ENCODE measurements around the gene MMP20. TPM values are rescaled to one million over a fixed set of nuclear protein-coding genes. Genes with fewer than 3 reads are reported as not detected.

The MMP20 gene
- total RNA-seq, 1 donor from 2014 or later: not detected

DNA sequence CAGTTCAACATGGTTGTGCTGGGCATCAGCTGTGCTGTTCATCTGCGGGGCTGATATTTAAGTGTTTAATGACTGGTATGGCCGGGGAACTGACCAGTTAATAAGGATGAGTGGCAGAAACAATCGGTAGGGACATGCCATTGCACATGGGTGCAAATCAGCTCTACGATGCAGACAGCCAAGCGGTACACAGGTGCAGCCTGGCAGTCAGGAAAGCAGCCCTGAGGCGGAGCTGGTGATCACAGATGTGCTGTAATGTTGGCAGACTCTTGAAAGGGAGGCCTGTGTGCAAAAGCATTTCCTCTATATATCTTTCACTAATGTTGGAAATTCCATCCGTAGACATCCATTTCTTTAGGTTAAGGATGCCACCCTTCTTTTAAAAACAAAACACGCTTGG, 1.1 kb downstream of the MMP20 start:
- DNase-seq (ENCODE audit: low spot score): no peak

DNA sequence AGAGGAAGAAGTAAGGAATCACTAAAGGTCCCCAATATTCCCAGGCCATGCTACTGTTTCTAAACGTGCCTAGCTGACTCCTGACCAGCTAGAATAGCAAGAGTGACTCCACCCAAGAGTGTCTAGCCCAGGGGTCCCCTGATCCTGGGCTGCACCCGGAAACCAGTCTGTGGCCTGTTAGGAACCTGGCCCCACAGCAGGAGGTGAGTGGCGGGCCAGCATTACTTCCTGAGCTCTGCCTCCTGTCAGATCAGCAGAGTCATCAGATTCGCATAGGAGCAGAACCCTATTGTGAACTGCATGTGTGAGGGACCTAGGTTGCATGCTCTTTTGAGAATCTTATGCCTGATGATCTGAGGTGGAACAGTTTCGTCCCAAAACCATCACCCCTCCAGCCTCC, 2.0 kb downstream of the MMP20 start:
- DNase-seq (ENCODE audit: low spot score): no peak

DNA sequence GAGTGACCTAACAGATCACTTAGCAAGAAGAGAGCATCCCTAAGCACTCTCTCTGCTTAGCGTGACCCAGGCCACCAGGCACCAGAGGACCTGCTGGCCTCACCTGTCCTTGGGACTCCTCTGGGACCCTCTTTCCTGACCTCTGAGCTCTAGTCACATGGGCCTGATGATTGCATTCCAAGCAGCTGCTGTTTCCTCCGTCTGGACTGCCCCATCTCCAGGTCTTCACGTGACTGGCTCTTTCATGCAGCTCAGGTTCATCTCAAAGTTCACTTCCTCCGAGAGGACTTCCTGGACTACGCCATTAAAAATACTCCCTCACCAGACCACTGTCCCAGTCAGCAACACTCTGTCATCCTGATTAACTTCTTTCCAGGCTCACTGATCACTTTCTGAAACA, 2.9 kb downstream of the MMP20 start:
- no peak for DNase-seq (ENCODE audit: low spot score)

DNA sequence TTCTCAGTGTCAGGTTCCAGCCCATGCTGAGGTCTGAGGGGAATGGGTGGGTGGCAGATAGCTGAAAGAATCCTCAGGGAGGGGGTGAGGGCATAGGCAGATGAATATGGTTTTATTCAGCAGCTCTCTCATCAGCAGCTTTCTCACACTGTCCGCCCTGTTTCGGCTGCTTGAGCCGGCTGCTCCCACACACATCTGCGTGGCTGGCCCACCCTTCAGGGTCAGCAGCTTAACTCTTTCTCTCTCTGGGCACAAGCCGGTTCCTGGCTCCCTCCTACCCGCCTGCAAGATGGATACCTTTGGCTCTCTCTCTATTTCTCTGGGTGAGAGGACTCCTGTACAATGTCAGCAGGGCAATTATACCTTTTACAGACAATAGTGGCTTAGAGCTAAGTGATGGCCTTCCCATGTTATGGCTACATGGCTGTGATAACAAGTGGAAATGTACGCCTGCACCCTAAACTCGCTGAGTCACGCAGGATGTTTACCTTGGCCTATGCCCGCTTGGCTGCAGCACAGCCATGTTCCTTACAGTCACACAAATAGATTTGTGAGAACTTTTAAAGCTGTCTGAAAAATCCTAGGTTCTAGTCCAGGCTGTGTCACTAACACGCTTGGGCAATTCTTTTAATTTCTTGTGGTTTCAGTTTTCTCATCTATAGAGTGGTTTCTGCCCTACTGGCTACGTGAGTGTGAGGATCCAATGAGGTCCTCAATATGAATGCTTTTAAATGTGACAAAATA, 4.1 kb downstream of the MMP20 start:
- DNase-seq (ENCODE audit: low spot score): no peak

DNA sequence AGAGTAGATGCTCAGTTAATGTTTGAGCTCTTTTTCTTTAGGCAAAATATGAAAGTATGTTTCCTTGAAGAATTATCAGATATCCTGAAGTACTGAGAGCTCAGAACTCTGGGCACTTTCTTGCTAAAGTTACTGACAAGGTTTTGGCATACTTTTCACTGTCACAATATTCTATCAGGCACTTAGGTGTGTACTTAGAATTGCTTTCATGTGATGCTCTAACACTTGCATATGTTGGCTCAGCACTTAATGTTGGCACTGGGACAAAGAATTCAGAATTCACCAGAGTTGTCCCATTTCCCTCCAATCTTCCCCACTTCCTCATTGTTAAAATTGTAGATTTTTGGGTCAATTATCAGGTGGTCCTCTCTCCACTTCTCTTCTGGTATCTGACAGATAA, 5.0 kb downstream of the MMP20 start:
- DNase-seq (ENCODE audit: low spot score): no peak

DNA sequence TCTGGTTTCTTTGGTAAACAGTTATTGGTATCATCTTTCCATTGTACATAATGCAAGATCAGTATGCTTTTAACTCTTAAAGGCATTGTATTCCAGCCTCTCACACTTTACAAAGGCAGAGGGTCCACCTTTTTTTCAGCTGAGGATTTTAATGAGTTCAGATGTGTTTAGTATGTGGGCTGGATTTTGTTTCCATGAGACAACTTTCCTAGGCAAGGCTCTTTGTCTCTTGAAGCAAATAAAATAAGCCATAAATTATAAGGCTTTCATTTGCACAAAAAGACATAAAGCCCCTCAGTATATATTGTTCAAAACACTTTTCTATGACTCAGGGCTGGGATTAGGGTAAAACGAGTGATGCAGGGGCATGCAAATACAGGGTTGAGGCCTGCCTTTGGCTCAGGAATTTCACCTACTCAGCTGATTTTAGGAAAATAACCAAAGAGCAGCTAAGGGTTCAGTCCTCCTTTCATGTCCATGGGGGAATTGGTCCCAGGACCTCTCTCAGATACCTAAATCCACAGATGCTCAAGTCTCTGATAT, 7.6 kb downstream of the MMP20 start:
- DNase-seq (ENCODE audit: low spot score): no peak

DNA sequence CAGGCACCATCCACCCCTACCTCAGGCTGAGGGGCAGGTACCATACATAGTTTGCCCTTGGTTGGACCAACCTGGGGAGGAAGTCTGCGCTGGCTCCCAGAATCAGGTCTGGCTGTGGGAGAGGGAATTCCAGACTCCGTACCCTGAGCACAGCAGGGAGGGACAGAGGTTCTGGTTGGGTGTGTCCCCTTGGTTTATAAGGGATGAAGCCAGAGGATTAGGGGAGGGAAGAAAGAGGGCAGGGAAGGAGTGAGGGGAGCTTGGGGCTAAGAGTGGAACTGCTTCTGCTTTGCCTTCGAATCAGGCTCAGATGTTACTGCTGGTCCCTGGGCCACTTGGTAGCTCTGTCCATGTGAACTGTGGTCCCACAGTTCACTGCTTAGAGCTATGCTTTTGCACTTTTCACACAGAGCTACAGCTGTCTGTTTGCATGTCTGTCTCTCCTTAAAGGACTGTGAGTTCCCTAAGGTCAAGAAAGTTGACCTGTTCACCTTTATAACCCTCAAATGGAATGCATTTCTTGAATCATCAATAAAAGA, 9.2 kb downstream of the MMP20 start:
- DNase-seq (ENCODE audit: low spot score): no peak

DNA sequence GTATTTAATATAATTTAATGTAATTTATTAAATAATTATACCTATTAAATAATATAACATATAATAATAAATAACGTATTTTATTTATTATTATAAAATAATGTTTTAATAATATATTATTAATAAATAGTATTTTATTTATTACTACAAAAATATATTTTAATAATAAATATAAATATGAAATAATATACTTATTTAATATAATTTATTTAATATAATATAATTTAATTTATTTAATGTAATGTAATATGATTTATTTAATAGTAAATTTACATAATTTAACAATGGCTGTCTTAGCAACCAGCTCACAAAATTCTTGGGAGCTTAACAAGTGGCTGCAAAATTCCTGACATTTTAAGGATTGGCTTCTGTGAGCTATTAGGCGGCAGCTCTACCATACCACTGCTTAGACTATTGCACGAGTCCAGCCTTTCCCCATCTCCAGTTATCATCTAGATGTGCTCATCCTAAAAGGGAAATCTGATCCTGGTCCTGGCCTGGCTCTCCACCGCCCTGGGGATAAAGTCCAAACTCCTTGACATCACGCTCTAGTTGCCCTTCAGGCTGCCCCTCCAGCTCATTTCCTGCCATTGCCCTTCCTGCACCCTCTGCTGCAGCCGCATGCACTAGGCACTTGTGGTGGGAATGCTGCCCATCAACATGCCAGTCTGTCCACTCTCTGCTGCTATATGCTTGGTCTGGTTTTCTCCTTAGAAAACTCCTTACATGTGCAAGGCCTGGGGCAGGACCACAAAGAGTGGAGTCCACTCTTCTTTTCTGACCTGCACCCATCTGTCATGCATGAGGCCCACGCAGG, 9.8 kb downstream of the MMP20 start:
- no peak for DNase-seq (ENCODE audit: low spot score)

DNA sequence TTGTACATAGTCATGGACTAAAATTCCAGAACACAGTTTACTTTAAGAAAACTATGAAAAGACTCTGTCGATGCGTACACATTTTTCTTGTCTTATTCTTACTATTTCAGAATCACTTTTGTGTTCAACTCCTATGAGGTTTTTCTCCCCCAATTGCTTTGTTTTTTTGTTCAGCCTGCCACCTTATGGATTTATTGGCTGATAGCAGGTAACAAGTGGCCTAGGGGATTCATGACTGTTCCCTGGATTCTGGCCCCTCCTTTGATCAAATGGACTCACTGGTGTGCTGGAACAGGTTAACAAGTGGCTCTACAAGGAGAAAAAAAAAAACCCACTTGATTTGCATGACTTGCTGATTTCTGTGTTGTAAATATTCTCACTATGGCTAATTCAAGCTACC, 10.6 kb downstream of the MMP20 start:
- no peak for DNase-seq (ENCODE audit: low spot score)

DNA sequence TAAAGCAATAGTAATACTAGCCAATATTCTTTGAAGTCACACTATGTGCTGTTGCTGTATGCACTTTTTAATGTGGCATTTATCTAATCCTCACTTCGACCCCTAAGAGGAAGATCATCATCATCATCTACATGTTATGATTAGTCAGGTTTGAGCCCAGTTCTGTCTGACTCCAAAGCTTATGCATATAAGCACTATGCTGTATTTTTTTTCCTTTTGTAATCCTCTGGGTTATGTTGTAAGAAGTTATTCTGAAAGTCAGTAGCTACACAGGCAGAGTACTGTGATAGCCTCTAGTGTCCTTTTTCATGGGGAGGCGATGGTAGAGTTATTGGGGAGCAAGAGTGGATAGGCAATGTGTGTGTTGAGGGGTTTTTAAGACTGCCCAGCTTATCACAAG, 11.1 kb downstream of the MMP20 start:
- no peak for DNase-seq (ENCODE audit: low spot score)

DNA sequence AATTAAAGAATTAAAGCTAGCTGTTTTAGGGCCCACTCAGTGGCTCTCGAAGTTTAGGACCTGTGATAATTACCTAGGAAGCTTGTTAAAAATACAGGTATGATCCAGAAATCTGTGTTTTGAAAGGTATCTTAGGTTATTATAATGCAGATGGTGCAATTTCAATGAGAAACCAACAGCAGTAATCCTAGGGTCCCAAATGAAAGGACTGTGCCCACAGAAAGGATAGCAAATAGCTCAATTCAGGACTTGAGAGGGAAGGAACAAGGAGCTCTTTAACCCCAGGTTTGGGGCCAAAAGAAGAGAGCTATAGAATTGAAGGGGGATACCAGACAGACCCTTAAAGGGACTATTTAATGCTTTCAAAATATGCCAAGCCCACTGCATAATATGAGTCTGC, 11.7 kb downstream of the MMP20 start:
- DNase-seq (ENCODE audit: low spot score): no peak

DNA sequence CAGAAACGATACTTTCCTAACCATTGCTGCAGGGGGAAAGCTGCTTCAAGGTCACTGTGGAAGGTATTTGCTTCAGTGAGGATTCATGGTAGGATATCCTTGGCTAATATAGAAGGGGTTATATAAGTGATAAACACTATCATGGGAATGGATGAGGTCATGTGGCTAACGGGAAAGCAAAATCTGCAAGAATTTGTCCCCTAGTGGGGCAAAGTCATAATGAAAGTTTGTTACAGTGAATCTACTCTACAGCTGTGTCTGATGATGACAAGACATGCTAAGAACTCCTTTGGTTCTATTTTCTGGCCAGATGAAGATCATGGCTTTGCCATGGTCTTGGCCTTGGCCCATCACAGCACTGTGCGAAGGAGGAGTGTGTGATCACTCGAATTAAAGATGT, 13.8 kb downstream of the MMP20 start:
- no peak for DNase-seq (ENCODE audit: low spot score)

DNA sequence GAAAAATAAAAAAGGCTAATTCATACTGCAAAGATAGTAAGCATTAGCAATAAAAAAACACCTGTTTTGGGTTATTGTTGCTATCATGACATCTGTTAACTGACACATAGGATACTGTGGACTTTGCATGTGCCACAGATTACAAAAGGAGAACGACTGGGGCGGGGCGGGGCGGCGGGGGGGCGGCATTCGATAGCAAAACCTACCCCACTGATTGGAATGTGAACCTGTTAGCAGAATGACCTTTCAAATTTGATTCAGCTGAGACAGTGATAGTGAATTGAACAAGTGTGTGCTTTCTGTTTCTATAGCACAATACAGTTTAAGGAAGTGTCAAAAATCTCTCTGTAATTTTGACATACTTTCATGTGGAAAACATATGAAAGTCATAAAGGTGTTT, 14.9 kb downstream of the MMP20 start:
- DNase-seq (ENCODE audit: low spot score): no peak

DNA sequence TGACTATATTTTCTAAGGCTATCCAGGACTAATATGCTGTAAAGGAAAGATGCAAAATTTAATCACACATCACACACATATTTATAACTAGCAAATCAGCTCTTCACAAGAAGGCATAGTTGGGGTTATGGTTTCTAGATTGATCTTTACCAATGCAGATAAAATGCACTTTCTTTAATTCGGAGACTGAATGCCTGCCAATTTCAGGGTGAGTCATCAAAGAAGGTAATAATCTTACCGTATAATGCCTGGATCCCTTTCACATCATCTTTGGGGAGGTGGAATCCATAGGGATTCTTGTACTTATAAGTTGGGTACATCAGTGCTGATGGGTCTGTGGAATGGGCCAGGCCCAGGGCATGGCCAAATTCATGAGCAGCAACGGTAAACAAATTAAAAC, 16.4 kb downstream of the MMP20 start:
- DNase-seq (ENCODE audit: low spot score): no peak

DNA sequence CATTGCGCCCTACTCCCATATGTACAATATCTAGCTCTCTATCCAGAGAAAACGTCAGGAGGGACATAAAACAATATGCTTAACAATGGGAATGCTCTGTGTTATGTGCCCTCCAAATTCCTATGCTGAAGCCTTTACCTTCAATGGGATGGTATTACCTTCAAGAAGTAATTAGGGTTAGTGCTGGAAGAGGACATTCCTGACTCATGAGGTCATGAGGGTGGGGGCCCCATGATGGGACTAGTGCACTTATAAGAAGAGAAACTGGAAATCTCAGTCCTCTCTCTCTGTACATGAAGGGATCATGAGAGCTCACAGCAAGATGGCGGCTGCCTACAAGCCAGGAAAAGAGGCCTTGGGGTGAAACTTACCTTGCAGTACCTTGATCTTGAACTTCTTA, 20.3 kb downstream of the MMP20 start:
- no peak for DNase-seq (ENCODE audit: low spot score)

DNA sequence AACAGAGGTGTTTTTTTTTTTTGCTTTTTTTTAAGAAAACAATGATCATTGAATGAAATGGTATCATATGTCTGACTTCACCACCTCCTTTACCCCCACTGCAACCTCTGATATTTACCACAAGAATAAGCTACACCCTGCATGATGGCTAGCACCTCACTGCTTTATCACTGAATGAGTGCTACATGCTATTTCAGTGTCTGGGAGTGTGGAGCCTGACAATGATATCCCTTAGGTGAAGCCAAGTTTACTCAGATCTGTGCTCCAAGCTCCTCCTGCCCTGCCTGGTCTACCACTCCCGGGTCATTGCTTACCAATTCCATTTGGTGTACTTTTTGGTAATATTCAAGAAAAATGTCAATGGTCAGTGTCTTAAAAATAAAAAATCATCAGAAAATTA, 21.1 kb downstream of the MMP20 start:
- DNase-seq (ENCODE audit: low spot score): no peak

DNA sequence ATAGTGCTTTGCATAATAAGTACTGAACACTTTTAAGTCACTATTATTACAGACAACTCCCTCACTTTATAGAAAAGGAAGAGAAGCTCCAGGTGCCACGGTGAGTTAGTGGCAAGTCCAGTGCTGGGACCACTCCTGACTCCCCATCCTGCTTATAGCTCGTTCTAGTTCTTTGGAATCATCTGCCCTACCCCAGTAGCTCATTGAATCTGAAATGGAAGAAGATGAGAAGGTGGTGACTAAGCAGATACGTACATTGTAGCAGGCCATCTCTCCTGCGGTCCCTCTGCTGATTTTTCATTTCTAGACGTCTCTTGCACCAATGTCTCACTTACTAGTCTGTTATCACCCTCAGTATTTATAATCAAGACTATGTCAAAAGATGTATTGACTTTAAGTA, 21.6 kb downstream of the MMP20 start:
- no peak for DNase-seq (ENCODE audit: low spot score)

DNA sequence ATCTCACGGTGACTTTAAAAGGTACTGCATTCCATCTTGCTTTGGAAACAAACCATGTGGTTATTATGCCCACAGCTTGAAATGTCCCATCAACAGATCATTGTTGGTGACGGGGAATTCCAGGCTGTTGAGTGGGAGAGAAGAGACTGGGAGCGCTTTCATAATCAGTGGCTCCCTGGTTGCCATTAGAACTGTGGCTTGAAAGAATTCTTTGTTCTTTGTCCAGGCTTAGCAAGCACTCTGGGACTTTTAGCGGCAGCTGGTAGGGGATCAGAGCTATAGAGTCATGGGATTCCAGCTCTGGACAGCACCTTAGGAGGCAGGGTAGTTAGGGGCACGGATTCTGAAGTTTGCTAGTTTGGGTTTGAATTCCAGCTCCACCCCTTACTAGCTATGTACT, 22.0 kb downstream of the MMP20 start:
- DNase-seq (ENCODE audit: low spot score): no peak

DNA sequence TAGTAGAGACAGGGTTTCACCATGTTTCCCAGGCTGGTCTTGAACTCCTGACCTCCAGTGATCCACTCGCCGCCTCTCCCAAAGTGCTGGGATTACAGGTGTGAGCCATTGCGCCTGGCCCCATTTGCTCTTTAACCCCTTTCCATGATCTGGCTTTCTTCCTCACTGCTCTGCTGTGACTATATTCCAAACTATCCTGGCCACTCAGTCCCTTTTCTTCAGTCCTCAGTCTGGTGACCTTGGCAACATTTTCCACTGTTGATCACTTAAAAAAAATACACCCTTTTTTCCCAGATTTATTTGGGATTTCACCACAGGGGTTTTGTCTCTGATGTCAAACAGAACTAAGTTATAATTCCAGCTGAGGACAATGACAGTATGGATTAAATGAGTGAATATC, 24.5 kb downstream of the MMP20 start:
- no peak for DNase-seq (ENCODE audit: low spot score)

DNA sequence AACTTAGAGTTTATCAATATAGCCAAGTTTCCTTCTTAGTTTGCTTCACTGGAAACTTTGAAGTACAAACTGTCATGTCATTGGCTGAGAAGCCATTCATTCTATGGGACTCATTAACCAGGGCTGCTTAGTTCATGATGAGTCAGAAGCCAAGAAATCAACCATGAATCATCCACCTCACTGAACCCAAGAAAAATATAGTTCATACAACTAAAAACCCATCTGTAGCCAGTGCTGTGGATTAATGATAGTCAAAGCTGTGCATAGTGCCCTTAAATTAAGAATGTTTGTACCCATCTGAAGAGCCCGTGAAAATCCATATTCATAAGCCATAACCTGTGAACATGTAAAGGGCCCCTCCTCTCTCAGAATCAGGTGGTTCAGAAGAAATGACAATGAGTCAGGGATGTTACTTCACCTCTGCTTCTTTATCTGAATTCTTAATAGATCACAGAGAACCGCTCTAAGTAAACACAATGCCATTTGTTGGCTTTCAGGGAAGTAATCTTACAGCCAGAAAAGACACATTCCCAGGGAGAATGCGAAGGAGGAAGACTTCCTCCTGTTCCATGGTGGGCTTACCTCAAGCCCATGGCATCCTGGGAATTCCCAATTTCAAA, 25.4 kb downstream of the MMP20 start:
- no peak for DNase-seq (ENCODE audit: low spot score)

DNA sequence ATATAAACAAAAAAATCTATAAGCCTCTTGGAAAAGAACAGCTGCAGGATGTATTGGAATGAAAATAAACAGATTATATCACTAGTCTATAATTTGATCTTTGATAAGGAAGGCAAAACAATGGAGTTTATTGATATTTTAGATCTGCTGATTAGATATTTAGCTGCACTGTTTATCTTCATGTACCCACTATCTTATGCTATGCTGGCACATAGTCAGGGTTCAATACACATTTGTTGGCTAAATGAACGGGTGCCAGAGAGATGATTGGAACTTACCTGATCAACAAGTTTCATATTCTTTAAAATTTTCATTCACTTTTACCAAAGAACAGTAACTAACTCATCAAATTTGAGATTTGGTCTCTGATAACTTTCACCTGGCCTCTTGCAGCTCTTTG, 26.9 kb downstream of the MMP20 start:
- DNase-seq (ENCODE audit: low spot score): no peak

DNA sequence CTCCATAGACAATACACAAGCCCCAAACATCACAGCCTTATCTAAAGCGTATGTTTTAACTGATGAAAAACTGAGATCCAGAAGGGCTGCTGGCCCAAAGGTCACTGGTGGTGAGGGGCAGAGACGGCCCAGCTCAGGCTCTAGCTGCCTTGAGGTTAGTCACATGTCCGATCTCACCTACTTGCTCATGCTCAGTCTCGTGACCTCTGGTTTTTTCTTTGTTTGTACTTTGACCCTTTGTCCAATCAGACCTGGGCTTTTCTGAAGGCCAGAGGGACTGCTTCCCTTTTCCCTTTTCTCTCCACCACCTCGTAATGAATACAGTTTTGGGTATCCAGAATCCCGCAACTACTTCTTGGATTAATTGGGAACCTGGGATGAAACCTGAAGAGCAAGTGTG, 28.6 kb downstream of the MMP20 start:
- DNase-seq (ENCODE audit: low spot score): no peak

Measured in mesenteric fat pad (tissue), 1 donor.